Measurements from ENCODE around the gene TNNI3. TPM values are rescaled to one million over a fixed set of nuclear protein-coding genes. Genes with fewer than 3 reads are reported as not detected.
A peak's percentile ranks its signal among the peaks of the same experiment; 100 is the strongest.

The TNNI3 gene
- total and polyA plus RNA-seq, 9 of the 15 experiments (the other 6 are each of a cell fraction or from before 2014, with no cell fraction given) = 4.7 to 158 (median 42.0) TPM

- TF ChIP-seq AFF4 (CRISPR knock-in tag; IDR thresholded peaks at IDR 0.05) = peak; percentile 56; the same call in 1 of the 2 replicates
- peak; percentile 95 for TF ChIP-seq NCOA6 (IDR thresholded peaks at IDR 0.05)
- peak; percentile 73 for TF ChIP-seq CC2D1A (IDR thresholded peaks at IDR 0.05)
- TF ChIP-seq ATF1 (CRISPR knock-in tag; IDR thresholded peaks at IDR 0.05) = peak; percentile 59; the same call in 1 of the 2 replicates
- peak; percentile 81 for TF ChIP-seq ATF1 (tag; IDR thresholded peaks at IDR 0.05)
- TF ChIP-seq CREB3L1 (IDR thresholded peaks at IDR 0.05; ENCODE audit: borderline replicate concordance, low read depth) = peak; percentile 87
- TF ChIP-seq KDM4B (IDR thresholded peaks at IDR 0.05; ENCODE audit: borderline replicate concordance in 2 of 2, low read depth in 1 of 2) = 0 out of 4 replicates have a peak, but pooled peaks of 1 of the 2 experiments have one; percentile 67
- TF ChIP-seq ARID4B (CRISPR knock-in tag; IDR thresholded peaks at IDR 0.05) = peak; percentile 74
- no peak for TF ChIP-seq ATF2 (CRISPR knock-in tag; IDR thresholded peaks at IDR 0.05)
- TF ChIP-seq PKNOX1 (IDR thresholded peaks at IDR 0.05) = peak; percentile 79
- TF ChIP-seq RBM25 (IDR thresholded peaks at IDR 0.05; ENCODE audit: low read depth, low read length, severe bottlenecking) = no peak
- TF ChIP-seq CBX8 (IDR thresholded peaks at IDR 0.05; ENCODE audit: borderline replicate concordance, extremely low read depth, low read depth, low read length, poor library complexity, severe bottlenecking) = no peak
Observed at GRCh38 chr19:55160128-55160985, 2.8 kb upstream of the TNNI3 start (continued).
